Brain pericyte (primary cell): ENCODE data around the gene RGMB.
A peak's percentile ranks its signal among the peaks of the same experiment; 100 is the strongest.

Source experiments
- DNase-seq: peaks from one replicate; pipeline ENCODE4 v3.0.0-alpha.2; 2012; ENCODE audit warnings: low read depth, low spot score

The RGMB gene

DNA sequence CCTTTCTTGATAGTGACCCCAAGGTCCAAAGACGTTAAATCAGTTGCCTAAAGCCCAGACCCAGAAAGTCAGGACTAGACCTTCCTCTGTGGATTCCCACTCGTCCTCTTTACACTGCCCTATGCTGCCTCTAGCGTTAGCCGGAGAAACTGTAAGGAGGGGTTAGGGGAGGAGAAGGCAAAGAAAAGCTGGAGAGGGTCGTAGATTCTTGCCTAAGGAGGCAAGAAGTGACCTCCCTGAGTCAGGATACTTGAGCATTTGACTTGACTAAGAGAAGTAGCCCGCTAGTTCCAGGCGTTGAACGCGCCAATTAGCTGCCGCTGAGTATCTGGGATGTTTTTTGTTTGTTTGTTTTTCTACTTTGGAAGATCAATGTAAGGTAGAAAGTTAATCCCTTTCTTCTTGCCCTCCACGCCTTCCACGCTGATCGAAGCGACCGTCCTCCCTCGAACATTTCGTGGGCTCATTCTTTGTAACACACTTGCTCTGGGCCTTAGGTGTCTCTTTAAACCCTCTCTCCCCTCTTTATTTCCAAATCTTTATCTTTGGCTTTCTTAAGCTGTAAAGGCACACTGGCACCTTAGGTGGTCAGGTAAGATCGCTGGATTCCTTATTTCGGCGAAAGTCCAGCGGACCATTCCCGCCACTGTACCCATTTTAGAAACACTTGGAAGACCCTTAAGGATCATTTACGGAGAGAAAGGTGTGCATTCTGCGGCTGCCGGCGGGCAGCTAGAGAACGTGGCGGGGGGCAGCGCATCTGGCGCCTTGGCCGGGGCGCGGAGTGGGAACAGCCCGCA lies 5.1 kb upstream of the RGMB start:
- DNase-seq = no peak

DNA sequence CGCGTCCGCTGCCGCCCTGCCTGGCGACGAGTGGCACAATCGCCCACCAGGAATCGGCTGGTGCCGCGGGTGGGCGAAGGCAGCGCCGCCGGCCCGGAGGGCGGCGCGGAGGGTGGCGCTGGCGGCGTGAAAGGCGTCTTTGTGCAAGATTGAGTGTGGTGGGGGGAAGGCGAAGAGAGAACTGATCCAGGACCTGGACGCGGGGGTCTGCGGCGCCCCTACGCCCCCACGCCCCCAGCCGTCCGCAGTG lies 4.6 kb upstream of the RGMB start:
- DNase-seq = no peak

DNA sequence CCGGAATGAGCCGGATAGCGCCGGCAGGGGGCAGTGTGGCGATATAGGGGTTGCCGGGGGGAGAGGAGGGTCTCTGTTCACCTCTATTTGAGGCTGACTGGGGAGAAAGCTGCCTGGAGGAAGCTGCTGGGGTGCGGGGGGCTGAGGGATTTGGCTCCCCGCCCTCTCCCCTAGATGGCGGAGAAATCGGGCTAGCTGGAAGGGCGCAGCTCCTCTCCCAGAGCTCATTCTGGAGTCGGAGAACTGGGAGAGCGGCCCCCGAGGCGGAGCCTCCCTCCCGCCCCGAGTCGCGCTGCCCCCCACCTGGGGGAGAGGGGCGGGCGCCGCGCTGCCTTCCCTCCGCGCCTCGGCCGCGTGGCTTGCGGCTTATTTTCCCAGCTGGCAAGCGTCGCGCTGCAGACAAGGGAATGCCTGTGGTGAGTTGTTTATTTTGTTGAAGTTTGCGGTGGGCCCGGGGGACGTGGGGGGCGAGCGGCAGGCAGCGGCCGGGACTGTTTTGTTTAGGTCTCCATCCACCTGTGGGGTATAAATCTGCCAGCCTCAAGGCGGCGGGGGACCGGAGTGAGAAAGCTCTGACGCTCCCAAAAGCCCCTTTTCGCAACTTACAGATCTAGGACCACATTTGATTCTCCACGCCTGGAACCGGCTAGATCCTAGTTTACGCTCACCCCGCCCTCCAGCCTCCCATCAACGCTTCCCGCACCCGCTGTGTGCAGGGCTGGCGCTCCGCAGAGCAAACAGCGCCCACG lies 4.1 kb upstream of the RGMB start:
- DNase-seq = peak; percentile 90

DNA sequence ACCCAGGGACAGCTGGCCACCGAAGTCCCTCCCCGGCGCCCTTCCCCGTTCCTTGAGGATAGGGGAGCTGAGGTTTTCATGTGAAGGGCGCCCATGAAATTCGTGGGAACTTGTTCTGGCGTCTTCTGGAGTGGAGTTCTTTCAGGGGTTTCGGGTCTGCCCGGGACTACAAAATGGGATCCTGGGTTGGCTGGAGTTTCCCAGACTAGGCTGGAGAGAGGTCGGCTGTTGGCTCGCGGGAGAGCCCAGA lies 3.6 kb upstream of the RGMB start:
- no peak for DNase-seq

DNA sequence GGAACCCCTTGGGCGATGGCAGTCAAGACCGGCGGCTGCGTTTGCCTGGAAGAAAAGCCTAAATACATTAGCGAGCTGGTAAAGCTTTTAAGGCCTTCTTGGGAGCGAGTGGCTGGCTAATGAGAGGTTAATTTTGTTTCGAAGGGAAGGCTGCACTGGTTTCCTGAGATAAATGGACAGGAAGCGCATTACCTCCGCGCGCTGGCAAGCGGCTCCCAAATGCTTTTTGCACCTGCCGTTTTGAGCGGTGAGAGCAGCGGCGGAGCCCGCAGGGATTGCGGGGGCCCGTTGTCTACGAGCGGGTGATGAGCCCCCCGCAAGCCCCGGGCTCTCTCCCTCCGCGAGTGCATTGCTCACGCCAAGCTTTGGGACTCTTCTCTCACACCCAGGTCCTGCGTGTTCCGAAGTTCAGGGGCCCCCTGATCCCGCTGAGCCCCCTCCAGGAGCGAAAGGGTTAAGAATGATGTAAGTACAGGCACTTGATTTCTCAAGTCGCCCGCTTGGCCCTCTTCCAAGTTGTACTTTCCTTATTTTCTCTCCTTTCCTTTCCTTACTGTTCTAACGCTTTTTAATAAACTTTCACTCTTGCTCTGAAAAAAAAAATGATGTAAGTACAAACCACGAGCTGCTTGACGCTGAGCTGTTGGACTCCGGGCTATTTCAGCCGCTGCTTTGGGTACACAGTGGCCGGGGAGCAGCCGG lies 3.1 kb upstream of the RGMB start:
- DNase-seq = no peak

- no peak for DNase-seq
Measured at GRCh38 chr5:98770911-98771322, 2.5 kb upstream of the RGMB start.

DNA sequence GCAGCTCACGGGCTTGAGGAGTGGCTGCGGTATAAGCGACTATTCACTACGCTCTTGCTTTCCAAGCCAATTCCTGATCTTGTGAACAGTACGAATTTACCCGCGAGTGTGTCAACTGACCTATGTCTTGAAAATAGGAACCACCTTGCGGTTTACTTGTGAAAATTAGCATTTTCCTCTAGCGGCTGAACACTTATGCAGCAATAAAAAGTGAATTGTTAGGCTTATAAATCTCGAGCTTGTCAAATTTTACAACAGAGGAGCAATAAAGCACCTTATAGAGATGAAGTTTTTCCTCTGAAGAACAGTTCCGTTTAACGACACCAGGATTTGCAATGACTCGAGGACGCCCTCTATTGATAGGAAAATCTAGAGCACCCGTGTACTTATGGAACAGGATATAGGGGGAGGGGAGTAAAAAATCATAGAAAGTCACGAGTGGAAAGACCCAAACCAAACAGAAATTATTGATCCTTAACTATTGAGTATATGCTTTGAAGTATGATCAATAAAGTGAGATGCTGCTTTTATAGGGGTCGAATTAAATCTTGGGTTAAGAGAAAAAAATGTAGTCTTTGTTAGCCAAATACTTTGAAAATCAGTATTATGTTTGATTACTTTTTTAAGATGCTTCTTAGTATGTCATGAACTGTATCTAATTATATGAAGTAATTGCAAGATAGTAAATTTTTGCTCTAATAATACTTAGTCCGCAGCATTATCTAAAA lies 1.9 kb upstream of the RGMB start:
- peak; percentile 81 for DNase-seq

- DNase-seq = no peak
Measured at GRCh38 chr5:98772415-98773213, 849 bp upstream of the RGMB start.

DNA sequence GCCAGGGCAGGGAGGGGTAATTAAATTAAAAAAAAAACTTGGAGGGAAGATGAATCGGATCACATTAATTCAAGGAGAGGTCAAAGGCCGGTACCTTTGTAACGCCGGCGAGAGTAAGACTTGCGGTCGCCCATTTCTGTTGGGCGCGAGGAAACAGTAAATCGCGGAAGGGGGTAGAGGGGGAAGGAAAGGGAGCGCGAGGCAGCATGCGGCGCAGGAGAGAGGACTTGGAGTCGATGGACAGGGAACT lies 324 bp upstream of the RGMB start:
- DNase-seq = no peak

DNA sequence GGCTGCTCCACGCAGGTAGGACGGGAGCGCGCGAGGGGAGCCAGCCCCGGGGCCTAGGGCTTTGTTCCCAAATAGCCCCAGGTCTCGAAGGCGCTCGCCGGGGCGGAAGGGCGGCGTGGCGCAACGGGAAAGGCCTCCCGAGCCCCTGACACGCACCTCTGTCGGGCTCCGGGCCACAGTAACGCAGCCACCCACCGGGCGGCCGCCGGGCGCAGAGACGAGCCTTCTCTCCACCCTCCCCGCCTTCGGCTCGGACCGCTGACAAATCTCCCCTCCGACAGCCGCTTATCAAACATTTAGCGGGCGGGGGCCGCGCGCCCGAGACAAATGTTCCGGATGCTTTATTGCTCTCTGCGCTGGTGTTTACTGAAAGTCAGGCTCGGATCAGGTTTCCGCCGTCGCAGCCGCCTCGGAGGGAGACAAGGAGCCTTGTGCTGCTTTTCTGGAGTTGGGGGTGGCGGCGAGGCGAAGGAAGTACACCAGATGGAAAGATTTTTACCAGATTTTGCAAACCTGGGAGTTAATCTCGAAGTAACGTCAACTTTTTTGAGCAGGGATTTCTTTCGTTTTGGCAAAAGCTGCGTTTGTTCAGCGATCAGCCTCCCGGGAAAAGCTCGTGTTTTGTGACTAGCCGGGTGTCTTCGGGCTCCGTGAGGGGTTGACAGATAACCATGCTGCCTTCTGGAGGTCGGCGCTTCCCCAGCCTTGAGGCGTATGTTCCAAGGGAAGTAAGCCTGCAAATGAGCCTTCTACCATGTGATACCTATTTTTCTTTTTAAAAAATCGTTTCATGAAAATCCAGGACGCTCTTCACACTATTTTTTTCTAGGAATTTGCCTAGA lies 950 bp downstream of the RGMB start:
- DNase-seq = no peak

GRCh38 chr5:98775246-98776065 lies 2.0 kb downstream of the RGMB start:
- no peak for DNase-seq

GRCh38 chr5:98776066-98776705 lies 2.7 kb downstream of the RGMB start:
- DNase-seq = no peak

- no peak for DNase-seq
Measured at GRCh38 chr5:98777295-98777694, 3.8 kb downstream of the RGMB start.

GRCh38 chr5:98779264-98779877 lies 5.9 kb downstream of the RGMB start:
- no peak for DNase-seq

GRCh38 chr5:98780390-98780789 lies 6.9 kb downstream of the RGMB start:
- no peak for DNase-seq

GRCh38 chr5:98781520-98781919 lies 8.1 kb downstream of the RGMB start:
- no peak for DNase-seq

GRCh38 chr5:98781964-98782363 lies 8.5 kb downstream of the RGMB start:
- DNase-seq = no peak

- no peak for DNase-seq
Measured at GRCh38 chr5:98783051-98783649, 9.7 kb downstream of the RGMB start.

DNA sequence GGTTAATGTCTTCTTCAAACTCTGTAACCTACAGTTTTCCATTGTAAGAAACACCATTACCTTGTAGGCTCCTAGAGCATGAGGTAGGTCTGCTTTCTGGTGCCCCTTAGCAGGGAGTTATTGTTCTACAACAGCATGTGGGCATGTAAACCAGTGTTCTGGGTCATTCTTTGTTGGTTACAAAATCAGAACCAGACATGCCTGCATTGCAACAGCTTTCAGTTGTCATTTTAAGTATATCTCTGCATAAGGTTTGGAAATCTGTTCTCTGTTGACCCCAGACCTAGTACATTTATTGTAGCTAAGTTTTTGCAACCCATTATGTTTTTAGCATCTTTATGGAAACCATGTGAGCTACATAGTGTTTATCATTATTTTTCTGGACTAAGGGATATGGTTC lies 10.9 kb downstream of the RGMB start:
- DNase-seq = no peak
